ENCODE results near the gene TRIM23.
"Not testable (repeated sequence)": the region's sequence is repeated elsewhere in the genome, so short reads cannot be mapped to it uniquely, and the experiment has no call there.

The TRIM23 gene

DNA sequence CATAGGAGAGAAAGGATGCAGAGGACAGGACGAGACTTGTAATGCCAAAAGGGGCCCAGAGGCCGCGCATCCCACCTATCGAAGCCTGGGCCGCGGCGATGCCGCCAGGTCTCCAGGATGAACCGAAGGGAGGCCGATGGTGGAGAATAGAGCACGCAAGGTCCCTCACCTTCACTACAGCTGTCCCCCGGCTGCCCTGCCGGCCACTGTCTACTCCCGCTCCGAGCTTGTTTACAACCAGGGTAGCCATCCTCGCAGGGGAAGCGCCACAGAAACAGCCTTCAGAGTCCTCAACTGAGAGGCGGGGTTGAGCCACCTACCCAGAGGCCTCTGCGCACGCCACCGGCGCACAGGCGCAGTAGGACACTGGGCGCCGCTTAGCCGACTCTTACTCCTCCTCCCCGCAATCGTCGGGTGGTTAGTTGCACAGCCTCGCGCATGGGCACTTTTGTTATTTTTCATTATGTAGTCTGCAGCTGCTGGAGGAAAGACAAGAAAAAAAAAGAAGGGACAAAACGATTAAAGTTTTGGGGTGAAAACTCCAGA, at the start of gene TRIM23:
TRIM23 (minus strand) TSS at position 309 of the 546 bp plus-strand sequence; CDS start at position 250, 59 bp downstream.
- DNase-seq (ENCODE audit: low read depth): peak; percentile 85

DNA sequence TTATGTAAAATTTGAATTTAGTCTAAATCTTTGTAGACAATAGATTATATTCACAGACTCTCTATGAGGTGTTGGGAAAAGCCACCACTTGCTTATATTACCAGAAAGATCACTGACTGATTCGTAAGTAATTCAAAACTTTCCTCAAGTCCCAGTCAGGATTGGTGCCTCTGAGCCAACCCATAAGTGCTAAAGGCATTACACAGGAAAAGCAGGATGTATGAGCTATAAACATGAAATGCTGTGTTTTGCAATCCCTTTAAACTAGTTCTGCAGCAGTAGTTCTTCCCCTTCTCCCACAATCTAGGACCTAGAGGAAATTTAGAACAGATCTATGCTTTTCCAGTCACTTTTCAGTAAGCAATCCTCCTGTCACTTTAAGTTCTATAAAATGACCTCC, 48.7 kb upstream of the TRIM23 start:
- no peak for DNase-seq (ENCODE audit: low read depth)

DNA sequence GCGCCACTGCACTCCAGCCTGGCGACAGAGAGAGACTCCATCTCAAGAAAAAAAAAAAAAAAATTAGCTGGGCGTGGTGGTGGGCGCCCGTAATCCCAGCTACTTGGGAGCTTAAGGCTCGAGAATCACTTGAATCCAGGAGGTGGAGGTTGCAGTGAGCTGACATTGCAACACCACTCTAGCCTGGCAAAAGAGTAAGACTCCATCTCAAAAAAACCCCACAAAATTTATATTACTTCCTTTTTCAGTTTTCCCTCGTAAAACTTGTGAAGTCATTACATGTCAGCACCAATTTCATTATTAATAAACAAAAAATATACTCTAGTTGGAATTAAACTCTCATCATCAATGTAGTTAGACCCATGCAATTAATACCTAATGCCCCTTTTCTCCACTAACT, 44.6 kb upstream of the TRIM23 start:
- no peak for DNase-seq (ENCODE audit: low read depth)

DNA sequence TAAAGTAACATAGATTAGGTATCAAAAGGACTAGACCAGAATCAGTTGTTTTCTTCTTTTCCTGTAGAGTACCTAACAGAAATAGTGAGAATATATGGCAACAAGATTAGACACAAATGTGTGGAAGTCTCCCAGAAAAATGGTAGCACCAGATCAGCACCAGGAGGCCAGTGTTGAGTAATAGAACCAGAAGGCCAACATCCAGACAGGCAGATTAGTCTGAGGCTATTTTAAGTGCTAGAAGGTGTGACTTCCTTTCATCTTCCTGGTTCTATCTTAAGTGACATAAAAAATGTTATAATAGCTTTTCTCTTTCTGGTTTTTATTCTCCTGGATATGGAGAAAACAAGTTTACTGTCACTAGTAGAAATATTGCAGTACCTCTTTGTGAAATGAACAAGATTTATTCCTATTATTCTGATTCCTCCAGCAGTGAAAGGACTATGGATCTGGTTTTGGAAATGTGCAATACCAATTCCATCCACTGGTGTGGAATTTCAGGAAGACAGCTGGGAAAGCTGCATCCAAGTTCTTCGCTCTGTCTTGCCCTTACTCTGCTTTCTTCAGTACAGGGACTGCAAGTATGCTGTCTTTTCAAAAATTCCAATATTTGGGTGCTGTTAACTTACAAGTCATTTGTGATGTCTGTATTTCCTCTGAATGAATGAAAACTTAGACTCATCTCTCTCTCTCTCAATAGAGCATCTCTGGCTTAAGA, 39.8 kb upstream of the TRIM23 start:
- no peak for DNase-seq (ENCODE audit: low read depth)

DNA sequence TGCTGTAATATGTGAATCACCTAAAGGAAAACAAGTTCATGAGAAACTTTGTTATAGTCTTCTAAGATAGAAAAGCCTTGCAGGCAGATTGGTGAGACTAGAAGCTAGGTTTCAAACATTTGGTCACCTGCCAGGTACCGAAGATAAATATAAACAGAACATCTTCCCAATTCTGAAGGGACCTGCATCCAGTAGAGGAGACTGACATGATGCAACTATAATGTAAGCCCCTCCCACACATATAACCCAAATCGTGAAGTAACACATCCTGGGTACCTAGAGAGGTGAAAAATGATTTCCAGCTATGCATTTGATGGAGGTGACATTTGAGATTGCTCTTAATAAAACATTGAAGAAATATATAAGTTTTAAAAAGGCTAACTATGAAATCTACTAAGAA, 30.6 kb upstream of the TRIM23 start:
- no peak for DNase-seq (ENCODE audit: low read depth)

DNA sequence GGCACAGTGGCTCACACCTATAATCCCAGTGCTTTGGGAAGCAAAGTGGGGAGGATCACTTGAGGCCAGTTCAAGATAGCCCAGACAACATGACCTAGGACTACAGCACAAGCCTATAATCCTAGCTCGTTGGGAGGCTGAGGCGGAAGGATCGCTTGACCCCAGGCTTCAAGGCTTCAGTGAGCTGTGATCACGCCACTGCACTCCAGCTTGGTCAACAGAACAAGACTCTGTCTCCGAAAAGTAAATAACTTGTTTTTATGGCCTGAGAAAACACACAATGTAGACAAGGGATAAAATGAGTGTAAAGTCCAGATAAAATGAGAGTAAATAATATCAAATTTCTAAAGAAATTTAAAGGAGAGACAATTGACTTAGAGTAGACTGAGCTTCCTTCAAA, 27.0 kb upstream of the TRIM23 start:
- no peak for DNase-seq (ENCODE audit: low read depth)

DNA sequence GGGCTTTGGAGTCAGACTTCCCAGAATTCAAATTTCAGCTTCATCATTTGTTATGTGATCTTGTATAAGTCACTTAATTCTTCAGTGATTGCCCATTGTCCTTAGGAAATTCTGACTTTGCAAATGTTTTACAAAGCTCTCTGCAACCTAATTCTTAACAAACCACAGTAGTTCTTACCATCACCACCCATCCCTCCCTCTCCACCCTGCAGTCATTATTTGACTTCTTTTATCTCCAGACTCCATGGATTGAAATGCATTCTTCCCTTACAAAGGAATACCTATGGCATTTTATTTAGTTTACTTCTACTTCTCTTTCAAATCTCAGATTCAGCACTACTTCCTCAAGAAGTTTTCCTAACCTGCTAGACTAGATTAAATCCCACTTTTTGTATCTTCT, 23.8 kb upstream of the TRIM23 start:
- no peak for DNase-seq (ENCODE audit: low read depth)

DNA sequence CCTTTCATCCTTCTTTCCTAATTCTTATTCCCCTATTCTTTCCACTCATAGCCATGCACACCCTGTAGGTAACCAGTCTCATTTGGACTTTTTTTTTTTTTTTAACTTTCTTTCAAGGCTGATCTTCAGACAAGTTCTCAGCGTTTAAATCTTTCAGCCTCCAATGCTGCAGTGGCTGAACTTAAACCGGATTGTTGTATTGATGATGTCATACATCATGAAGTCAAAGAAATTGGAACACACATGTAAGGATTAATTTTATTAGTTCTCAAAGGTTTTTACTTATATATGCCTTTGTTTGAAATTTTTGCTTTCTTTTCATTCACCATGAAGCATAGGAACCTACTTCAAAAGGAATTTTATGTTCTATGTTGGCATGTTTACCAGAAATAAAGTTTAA, 22.8 kb upstream of the TRIM23 start:
- no peak for DNase-seq (ENCODE audit: low read depth)

DNA sequence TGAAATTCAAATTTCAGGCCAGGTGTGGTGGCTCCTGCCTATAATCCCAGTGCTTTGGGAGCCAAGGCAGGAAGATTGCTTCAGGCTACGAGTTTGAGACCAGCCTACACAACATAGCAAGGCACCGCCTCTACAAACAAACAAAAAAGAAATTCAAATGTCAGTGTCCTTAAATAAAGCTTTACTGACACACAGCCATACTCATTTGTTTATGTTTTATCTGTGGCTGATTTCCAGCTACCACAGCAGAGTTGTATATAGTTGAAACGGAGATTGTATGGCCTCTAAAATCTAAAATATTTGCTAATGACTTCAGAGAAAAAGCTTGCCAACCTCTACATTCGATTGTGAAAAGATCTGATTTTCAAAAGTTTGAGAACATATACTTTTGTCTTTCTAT, 16.1 kb upstream of the TRIM23 start:
- DNase-seq (ENCODE audit: low read depth): no peak

DNA sequence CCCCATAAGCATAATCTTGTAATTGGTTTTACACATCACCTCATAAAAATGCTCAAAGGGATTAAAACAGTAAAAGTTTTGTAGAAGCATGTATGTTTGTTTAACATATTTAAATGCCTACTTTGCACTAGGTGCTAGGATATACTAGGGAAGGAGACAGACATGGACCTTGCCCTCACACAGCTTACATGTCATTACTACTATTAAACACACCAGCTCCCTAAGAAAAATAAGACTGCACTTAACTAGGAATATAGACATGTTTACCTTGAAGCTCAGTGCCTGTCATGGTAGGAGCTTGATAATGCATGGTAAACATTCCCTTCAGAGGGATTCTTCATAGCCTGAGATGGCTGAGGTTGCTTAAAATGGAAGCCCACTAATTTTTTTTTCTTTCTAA, 6.8 kb upstream of the TRIM23 start:
- DNase-seq (ENCODE audit: low read depth): no peak

DNA sequence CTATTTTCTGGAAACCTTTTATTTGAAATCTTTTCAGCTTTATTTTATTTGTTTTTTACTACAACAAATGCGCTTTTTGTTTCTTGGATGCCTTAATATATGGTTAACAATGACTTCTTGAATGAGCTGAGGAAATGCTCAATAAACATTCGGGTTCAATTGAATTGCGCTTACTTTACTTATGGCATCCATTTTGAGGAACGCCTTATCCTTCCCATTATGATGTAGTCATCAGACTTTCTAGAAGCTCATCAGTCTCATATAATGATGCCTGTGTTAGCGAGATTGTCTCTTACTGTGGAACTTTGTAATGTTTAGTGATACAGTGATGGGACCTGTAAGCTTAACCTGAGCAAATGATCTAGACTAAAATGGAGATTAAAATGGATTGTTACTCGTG, 1.6 kb upstream of the TRIM23 start:
- DNase-seq (ENCODE audit: low read depth): no peak

DNA sequence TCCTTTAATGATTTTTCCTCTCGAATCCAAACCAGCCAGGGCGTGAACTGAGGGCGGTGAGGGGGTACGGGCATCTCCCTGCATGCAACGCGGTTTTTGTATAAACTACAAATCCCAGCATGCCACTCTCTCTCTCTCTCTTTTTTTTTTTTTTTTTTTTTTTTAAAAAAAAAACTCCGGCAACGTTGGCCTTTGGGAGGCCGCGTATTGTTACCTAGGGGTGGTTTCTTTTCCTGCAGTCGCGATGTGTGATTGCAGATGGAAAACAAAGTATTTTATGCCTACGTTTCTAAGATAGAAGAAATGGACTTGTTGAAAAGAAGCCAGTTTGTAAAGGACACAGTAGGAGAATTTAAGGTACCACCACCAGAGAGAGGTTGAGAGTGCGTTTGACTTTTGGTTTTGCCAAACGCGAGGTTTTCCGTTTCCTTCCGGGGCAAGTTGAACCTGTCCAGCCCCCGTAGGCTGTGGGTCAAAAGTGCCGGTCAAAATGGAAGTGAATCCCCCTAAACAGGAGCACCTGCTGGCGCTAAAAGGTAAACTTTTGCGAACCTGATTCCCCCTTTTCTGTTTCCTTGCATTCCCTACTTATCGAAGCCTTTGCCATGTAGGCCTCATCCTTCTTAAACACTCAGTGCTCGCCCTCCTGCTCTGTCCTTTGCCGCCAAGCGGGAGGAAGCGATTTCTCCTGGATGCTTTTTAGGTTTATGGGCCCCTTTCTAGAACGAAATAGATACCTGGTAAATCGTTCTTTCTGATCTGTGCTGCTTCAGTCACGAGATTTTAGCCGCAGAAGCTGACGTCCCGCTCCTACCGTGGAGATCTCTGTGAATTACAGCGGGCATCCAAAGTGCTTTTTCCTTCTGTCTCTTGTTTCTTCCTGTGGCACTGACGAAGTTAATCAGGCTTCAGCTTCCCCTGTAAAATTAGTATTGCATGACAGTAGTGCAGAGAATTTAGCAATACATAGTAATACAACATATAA, 730 bp upstream of the TRIM23 start, which contains the start of the genes SHLD3 and TRAPPC13:
SHLD3 (plus strand) TSS at position 457 of the 985 bp plus-strand sequence. CDS start 4,561 bp downstream, outside the sequence.
TRAPPC13 (plus strand) TSS at position 457 of the 985 bp plus-strand sequence; CDS start at position 491, 34 bp downstream.
- peak; percentile 75 for DNase-seq (ENCODE audit: low read depth)

DNA sequence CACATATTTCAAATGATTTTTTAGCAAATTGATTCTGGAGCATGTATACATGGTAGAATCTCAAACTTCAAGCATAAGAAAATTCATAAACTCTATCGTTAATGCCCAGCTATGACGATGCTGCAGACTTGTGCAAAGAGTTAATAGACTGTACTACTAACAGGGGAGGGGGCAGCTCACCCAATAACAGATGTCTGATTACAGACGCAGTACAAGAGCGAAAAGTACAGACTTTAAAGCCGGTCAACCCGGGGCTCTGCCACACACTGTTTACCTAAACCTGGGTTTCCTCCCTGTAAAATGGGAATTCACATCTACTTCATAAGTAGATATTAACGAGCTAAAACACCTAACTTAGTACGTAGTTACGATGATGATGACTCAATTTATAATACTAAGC, 651 bp downstream of the TRIM23 start:
- DNase-seq (ENCODE audit: low read depth): no peak

DNA sequence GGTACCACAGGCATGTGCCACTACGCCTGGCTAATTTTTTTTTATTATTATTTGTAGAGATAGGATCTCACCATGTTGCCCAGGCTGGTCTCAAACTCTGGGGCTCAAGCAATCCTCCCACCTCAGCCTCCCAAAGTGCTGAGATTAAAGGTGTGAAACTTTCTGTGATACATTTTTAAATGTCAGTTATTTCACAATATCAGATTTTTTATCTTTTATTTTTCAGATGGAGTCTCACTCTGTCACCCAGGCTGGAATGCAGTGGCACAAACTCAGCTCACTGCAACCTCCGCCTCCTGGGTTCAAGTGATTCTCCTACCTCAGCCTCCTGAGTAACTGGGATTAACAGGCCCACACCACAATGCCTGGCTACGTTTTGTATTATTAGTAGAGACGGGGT, 2.2 kb downstream of the TRIM23 start:
- DNase-seq (ENCODE audit: low read depth): not testable (repeated sequence)

DNA sequence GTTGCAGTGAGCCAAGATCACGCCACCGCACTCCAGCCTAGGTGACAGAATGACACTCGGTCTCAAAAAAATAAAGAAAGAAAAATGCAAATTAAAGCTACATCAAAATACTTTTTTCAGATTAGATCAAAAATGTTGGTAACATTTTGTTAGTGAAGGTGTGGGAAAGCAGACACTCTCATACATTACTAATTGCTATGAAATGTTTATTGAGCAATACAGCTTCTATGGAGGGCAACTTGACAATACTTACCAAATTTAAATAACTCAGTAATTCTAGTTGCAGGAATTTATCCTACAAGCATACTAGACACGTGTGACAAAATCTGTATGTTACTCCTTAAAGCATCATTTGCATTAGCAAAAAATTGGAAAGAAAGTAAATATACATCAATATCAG, 4.1 kb downstream of the TRIM23 start:
- DNase-seq (ENCODE audit: low read depth): no peak

DNA sequence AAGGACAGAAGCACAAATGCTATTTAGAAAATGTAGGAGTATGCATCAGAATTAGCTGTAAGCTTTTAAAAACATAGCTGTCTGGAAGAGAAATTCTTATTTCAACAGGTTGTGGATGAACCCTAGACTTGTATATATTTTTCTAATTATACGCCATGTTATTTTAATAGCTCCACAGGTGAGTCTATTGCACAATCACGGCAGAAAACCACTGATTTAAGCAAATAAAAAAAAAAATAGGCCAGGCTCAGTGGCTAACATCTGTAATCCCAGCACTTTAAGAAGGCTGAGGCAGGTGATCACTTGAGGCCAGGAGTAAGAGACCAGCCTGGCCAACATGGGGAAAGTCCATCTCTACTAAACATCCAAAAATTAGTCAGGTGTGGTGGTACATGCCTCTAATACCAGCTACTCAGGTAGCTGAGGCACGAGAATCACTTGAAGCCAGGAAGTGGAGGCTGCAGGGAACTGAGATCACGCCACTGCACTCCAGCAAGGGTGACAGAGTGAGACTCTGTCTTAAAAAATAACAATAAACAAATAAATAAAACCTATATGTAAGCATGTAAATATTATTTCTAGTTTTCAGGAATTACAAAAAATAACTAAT, 11.7 kb downstream of the TRIM23 start:
- no peak for DNase-seq (ENCODE audit: low read depth)

DNA sequence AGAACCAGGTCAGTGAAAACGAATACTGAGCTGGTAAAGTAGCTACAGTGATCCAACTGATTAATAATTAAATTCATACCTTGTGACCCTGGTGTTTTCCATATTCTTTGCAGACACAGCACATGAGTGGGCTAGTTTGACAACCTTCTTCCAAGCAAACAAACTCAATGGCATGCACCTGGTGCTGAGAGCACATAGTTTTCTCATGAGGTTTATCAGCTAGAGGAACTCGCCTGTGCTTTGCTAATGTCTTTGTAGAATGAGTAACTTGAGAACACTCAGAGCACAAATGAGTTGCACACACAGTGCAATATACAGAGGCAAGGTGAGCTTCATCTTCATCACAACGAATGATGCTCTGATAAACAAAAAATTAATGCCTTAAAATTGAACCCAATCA, 12.6 kb downstream of the TRIM23 start:
- DNase-seq (ENCODE audit: low read depth): no peak

DNA sequence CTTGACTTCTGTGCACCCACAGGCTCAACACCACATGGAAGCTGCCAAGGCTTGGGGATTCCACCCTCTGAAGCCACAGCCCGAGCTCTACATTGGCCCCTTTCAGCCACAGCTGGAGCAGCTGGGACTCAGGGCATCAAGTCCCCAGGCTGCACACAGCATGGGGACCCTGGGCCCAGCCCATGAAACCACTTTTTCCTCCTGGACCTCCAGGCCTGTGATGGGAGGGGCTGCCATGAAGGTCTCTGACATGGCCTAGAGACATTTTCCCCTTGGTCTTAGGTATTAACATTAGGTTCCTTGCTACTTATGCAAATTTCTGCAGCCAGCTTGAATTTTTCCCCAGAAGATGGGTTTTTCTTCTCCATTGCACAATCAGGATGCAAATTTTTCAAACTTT, 22.4 kb downstream of the TRIM23 start:
- not testable (repeated sequence) for DNase-seq (ENCODE audit: low read depth)

DNA sequence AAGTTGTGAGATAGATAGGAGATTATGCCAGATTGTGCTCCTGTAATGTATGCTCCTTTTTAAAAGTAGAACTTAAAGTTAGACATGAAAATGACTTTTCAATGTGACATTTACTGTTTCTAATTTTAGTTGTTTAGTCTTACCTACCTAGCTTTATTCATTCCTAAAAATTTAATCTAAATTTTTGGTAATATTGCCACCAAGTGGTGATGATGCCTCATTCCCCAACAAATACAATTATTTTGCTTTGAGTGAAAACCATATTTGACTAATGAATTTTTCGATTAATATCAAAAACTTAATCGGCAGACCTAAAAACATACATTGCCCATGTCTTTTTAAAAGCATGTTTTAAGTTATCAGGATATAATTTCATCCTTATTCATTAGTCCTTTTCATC, 35.4 kb downstream of the TRIM23 start:
- DNase-seq (ENCODE audit: low read depth): no peak

DNA sequence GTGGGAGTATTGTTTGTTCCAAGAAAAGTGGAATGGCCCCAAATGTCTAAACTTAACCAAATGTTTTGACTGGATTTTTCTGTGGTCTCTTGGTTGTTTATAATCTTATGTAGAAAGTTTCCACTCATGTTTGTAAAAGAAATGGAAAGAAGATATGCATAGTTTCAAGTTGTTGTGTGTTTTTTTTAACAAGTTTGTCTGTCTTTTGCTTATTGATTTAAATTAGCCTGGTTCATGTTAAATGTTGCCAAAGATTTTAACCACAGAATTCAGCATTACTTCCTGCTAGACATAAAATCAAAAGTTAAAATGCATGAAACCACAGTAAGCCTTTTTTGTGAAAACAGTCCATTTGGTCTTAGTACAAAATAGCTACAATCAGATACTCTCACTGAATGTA, 47.0 kb downstream of the TRIM23 start:
- no peak for DNase-seq (ENCODE audit: low read depth)

DNA sequence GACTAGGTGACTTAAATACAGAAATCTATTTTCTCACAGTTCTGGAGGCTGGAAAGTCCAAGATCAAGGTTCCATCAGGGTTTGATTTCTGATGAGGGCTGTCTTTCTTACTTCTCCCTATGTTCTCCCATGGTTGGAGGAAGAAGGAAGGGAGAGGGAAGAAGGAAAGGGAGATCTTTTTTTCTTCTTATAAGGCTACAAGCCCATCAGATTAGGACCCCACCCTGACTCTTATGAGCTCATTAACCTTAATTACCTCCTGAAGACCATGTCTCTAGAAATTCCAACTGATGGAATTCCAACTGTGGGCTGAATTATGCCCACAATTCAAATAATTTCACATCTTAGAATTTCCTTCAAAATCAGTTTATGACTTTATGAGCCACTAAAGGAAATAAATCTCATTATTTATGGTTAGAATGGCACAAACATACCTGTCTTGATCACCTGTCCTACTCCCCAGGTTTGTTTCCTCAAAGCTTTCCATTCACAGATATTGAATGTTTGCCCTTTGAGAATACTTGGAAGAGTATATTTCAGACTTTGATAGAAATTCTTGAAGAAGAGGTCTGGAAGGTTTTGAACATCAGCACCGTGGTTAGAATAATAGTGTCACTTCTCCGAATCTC, 53.4 kb downstream of the TRIM23 start:
- DNase-seq (ENCODE audit: low read depth): no peak

DNA sequence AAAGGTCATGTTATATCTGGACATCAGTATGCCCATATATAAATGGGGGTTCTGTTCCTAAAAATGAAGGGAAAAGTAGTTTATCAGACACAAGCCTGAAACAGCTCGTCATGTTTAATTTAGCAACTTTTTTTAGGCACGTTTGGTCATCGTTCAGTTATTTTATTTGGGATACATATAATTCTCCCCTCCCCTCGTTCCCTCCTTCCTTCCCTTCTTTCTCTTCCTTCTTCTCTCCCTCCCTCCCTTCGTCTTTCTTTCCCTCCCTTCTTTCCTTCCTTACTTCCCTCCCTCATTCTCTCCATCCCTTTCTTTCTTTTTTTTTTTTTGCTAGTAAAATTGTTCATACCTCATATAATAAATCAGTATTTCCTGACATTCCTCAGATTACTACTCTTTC, 57.6 kb downstream of the TRIM23 start:
- DNase-seq (ENCODE audit: low read depth): no peak
